GM08714 (cell line): ENCODE measurements around the gene TPM2.

Experiments used
- H3K4me3 ChIP-seq: fragments of 200-500 bp; sonication (Bioruptor generic); 2 replicates; pipeline ENCODE4 v1.5.1; 2014; ENCODE audit warnings: mild to moderate bottlenecking, low read length, inconsistent platforms
- ZNF274 ChIP-seq: IDR thresholded peaks from 2 replicates; pipeline ENCODE4 v1.6.1; 2012; ENCODE audit warnings: mild to moderate bottlenecking, low read depth, low read length

The TPM2 gene

GRCh38 chr9:35691334-35691650, 1.6 kb upstream of the TPM2 start:
- peak overlapping the region; percentile 74; the same call in 1 of the 2 replicates for H3K4me3 ChIP-seq
- no peak for TF ChIP-seq ZNF274

- no peak for TF ChIP-seq ZNF274
- peak overlapping the region; percentile 74 for H3K4me3 ChIP-seq
Observed at GRCh38 chr9:35690614-35691333, 1.0 kb upstream of the TPM2 start.

GRCh38 chr9:35690294-35690613, 529 bp upstream of the TPM2 start:
- TF ChIP-seq ZNF274: no peak
- H3K4me3 ChIP-seq: peak overlapping the region; percentile 74

GRCh38 chr9:35688558-35689541, 875 bp downstream of the TPM2 start:
- H3K4me3 ChIP-seq: no peak overlapping the region

GRCh38 chr9:35687972-35688557, 1.7 kb downstream of the TPM2 start:
- no peak overlapping the region for H3K4me3 ChIP-seq
- TF ChIP-seq ZNF274: no peak

More at GRCh38 chr9:35688558-35689541, 875 bp downstream of the TPM2 start:
- no peak for TF ChIP-seq ZNF274

- no peak overlapping the region for H3K4me3 ChIP-seq
- no peak for TF ChIP-seq ZNF274
Observed at GRCh38 chr9:35687306-35687705, 2.4 kb downstream of the TPM2 start.

- TF ChIP-seq ZNF274: no peak
Observed at GRCh38 chr9:35686222-35687203, 3.2 kb downstream of the TPM2 start.

GRCh38 chr9:35685506-35685905, 4.2 kb downstream of the TPM2 start:
- TF ChIP-seq ZNF274: no peak
- H3K4me3 ChIP-seq: no peak overlapping the region

More at GRCh38 chr9:35686222-35687203, 3.2 kb downstream of the TPM2 start:
- no peak overlapping the region for H3K4me3 ChIP-seq

- H3K4me3 ChIP-seq: no peak overlapping the region
- no peak for TF ChIP-seq ZNF274
Observed at GRCh38 chr9:35684921-35685320, 4.8 kb downstream of the TPM2 start.

- H3K4me3 ChIP-seq: no peak overlapping the region
Observed at GRCh38 chr9:35683323-35683722, 6.4 kb downstream of the TPM2 start.

GRCh38 chr9:35682520-35683315, 7.0 kb downstream of the TPM2 start:
- no peak overlapping the region for H3K4me3 ChIP-seq
- no peak for TF ChIP-seq ZNF274

More at GRCh38 chr9:35683323-35683722, 6.4 kb downstream of the TPM2 start:
- TF ChIP-seq ZNF274: no peak

- TF ChIP-seq ZNF274: no peak
- no peak overlapping the region for H3K4me3 ChIP-seq
Observed at GRCh38 chr9:35682051-35682450, 7.7 kb downstream of the TPM2 start.

- no peak overlapping the region for H3K4me3 ChIP-seq
- no peak for TF ChIP-seq ZNF274
Observed at GRCh38 chr9:35681341-35682002, 8.3 kb downstream of the TPM2 start.
